HCT116 (cell line): Measurements from ENCODE around the gene MTSS2. TPM values are rescaled to one million over a fixed set of nuclear protein-coding genes. Genes with fewer than 3 reads are reported as not detected.
A peak's percentile ranks its signal among the peaks of the same experiment; 100 is the strongest.

Source experiments
- ATAC-seq: fragments of 200-7000 bp; cut with Tn5 transposase; 2 replicates; pipeline ENCODE4 v1.9.1; 2020; ENCODE audit warnings: mild to moderate bottlenecking, moderate library complexity
- BruUV-seq: library from RNA; stranded (reverse); fragments of 400-500 nt; replicated peaks from 2 replicates; lab custom pipeline; 2021; lab: Mats Ljungman, UMichigan
- CTCF ChIA-PET: fragments of 300-600 bp; sonication (Branson Sonifier 250); formaldehyde crosslinking; loops from one replicate; lab custom pipeline; 2021; ENCODE audit warnings: antibody characterized with exemption; lab: Charles Lee
- POLR2A ChIA-PET: fragments of 300-600, 350-600 bp; sonication (Branson Sonifier 250); formaldehyde crosslinking; loops from one replicate; lab custom pipeline; 2021; ENCODE audit warnings: antibody characterized with exemption; lab: Charles Lee
- RAD21 ChIA-PET, 2 experiments: fragments of 300-600 bp; sonication (Branson Sonifier 250); formaldehyde crosslinking; loops; one replicate each; lab custom pipeline; 2023; ENCODE audit warnings: low total read pairs in 2 of 2; ENCODE audit not compliant: uncharacterized antibody in 2 of 2, unreplicated experiment in 2 of 2, low non-redundant PET in 1 of 2; lab: Charles Lee
- DNase-seq: peaks from one replicate; pipeline ENCODE4 v3.0.0-alpha.2; 2010; ENCODE audit warnings: low read depth, low spot score
- H2AFZ ChIP-seq: fragments of 200-600 bp; shearing (Covaris generic), sonication (generic); 2 replicates; pipeline ENCODE4 v1.6.1; 2017; ENCODE audit warnings: low read depth, mixed run types, mixed read lengths, antibody characterized with exemption, low read length; ENCODE audit not compliant: poor library complexity, severe bottlenecking
- H3K27ac ChIP-seq: 2 replicates; pipeline ENCODE4 v1.5.1; 2012; ENCODE audit warnings: low read depth, low read length
- H3K27me3 ChIP-seq: fragments of 200-600 bp; sonication (generic); 2 replicates; pipeline ENCODE4 v1.6.1; 2016; ENCODE audit warnings: mixed run types, low read length, mixed read lengths; ENCODE audit not compliant: insufficient read depth
- H3K36me3 ChIP-seq, 2 experiments: fragments of 200-500 bp in 1 of 2; fragments of 200-600 bp in 1 of 2; sonication (Bioruptor generic) in 1 of 2; sonication (generic) in 1 of 2; 2 replicates each; pipeline versions ENCODE4 v1.5.1 to v1.6.1; 2014 to 2016; ENCODE audit warnings: low read length in 2 of 2, inconsistent platforms in 1 of 2, mixed read lengths in 1 of 2, mixed run types in 1 of 2; ENCODE audit not compliant: insufficient read depth in 2 of 2, control insufficient read depth in 1 of 2
- H3K4me1 ChIP-seq, 2 experiments: fragments of 200-600 bp in 1 of 2; sonication (generic) in 1 of 2; 2 replicates each; pipeline versions ENCODE4 v1.5.1 to v1.6.1; 2012 to 2017; ENCODE audit warnings: low read length in 2 of 2, inconsistent platforms in 1 of 2, mild to moderate bottlenecking in 1 of 2, mixed read lengths in 1 of 2, mixed run types in 1 of 2, moderate library complexity in 1 of 2; ENCODE audit not compliant: insufficient read depth in 2 of 2, control insufficient read depth in 1 of 2
- H3K4me2 ChIP-seq: fragments of 200-600 bp; sonication (generic); 2 replicates; pipeline ENCODE4 v1.6.1; 2017; ENCODE audit warnings: mixed run types, low read length, mixed read lengths
- H3K4me3 ChIP-seq, 2 experiments: fragments of 200-600 bp in 1 of 2; sonication (generic) in 1 of 2; replicated peaks in 1 of 2; 2 replicates each; pipeline ENCODE4 v1.5.1; 2011 to 2016; ENCODE audit warnings: low read length in 2 of 2, control low read depth in 1 of 2, low read depth in 1 of 2, mild to moderate bottlenecking in 1 of 2, mixed read lengths in 1 of 2, mixed run types in 1 of 2
- H3K79me2 ChIP-seq: fragments of 200-600 bp; sonication (generic); 2 replicates; pipeline ENCODE4 v1.6.1; 2017; ENCODE audit warnings: mild to moderate bottlenecking, mixed run types, low read length, moderate library complexity, mixed read lengths; ENCODE audit not compliant: insufficient read depth
- H3K9ac ChIP-seq: fragments of 200-600 bp; sonication (generic); 2 replicates; pipeline ENCODE4 v1.6.1; 2016; ENCODE audit warnings: low read length, mixed read lengths
- H3K9me2 ChIP-seq: fragments of 200-600 bp; sonication (generic), shearing (Covaris generic); 2 replicates; pipeline ENCODE4 v1.6.1; 2017; ENCODE audit warnings: mixed run types, mild to moderate bottlenecking, moderate library complexity; ENCODE audit not compliant: insufficient read depth
- H3K9me3 ChIP-seq, 2 experiments: fragments of 200-500 bp in 1 of 2; fragments of 200-600 bp in 1 of 2; sonication (Bioruptor generic) in 1 of 2; sonication (generic) in 1 of 2; 2 replicates each; pipeline ENCODE4 v1.6.1; 2014 to 2017; ENCODE audit warnings: low read length in 2 of 2, mixed read lengths in 2 of 2, inconsistent platforms in 1 of 2, low read depth in 1 of 2, mild to moderate bottlenecking in 1 of 2, mixed run types in 1 of 2, moderate library complexity in 1 of 2; ENCODE audit not compliant: control insufficient read depth in 1 of 2, insufficient read depth in 1 of 2
- H4K20me1 ChIP-seq: fragments of 200-600 bp; sonication (generic), shearing (Covaris generic); 2 replicates; pipeline ENCODE4 v1.6.1; 2017; ENCODE audit warnings: mixed run types, mild to moderate bottlenecking, moderate library complexity; ENCODE audit not compliant: insufficient read depth
- CTCF ChIP-seq, 3 experiments: fragments of 200-600 bp in 1 of 3; sonication (generic) in 1 of 3; IDR thresholded peaks in 2 of 3; conservative IDR thresholded peaks in 1 of 3; 2 replicates each; pipeline ENCODE4 v1.5.1; 2012 to 2017; ENCODE audit warnings: low read depth in 2 of 3, low read length in 2 of 3, antibody characterized with exemption in 1 of 3, borderline replicate concordance in 1 of 3, control low read depth in 1 of 3, mild to moderate bottlenecking in 1 of 3, mixed read lengths in 1 of 3, mixed run types in 1 of 3, moderate library complexity in 1 of 3; ENCODE audit not compliant: insufficient read depth in 1 of 3
- RAD21 ChIP-seq: IDR thresholded peaks from 2 replicates; pipeline ENCODE4 v1.6.1; 2012; ENCODE audit warnings: low read depth, mild to moderate bottlenecking
- TCF7L2 ChIP-seq: IDR thresholded peaks from 2 replicates; pipeline ENCODE4 v1.7.0; 2011; ENCODE audit warnings: borderline replicate concordance, inconsistent platforms; ENCODE audit not compliant: insufficient read depth, insufficient read length; ENCODE audit errors: extremely low read depth
- intact Hi-C: fragments of 100-400 bp; cut with micrococcal nuclease; formaldehyde crosslinking; loops from 2 replicates; pipeline ENCODE4 v1.10.0; 2022
- total RNA-seq: library from RNA; stranded (reverse); gene quantifications from one replicate; pipeline ENCODE4 v1.2.1, GENCODE V29; 2021; ENCODE audit not compliant: unreplicated experiment

Gene MTSS2
- total RNA-seq, 1 experiment from 2014 or later, result 41.8 TPM

DNA sequence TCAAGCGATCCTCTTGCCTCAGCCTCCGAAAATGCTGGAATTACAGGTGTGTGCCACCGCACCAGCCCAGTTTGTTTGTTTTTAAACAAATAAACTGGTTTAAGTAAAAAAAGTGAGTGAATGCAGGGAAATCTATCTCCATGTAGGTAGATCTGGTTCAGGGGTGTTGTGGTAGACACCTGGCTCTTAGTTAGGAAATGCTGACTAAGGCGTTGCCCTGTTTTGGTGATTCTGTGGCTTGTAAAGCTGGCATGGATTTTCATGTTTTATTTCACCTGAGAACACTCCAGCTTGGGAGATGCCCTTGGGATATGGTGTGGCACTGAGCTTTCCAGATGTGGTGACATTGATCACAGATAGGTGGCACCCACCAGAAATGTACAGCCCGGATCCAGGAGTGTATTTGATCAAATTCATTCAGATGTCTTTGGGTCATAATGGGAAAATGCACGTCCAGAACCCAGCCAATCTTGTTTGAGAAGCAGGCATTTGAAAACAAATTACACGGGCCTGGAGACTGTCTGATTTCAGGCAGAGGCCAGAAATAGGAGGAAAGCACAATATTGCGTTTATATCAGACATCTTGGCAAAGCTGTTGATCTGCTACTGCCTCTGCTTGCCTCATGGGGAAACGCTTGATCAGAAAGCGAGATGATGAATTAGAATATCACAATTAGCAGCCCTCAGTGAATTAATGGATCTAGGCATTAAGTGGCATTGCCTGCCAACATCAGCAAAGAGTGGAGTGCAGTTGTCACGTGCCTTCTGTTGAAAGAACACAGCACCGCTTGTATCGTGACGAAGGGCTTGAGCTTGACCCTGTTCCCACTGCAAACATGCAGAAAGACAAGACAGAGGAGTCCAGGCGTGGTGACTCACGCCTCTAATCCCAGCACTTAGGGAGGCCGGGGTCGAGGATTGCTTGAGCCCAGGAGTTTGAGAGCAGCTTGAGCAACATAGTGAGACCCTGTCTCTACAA lies 46.8 kb downstream of the MTSS2 start:
- Histone ChIP-seq H3K9me3 (no peaks in the 10 kb centered on the region), H3K27ac (no peak overlapping the region), H3K4me3 (no peak overlapping the region), H3K4me2 (no peak overlapping the region), H3K79me2 (no peaks in the 10 kb centered on the region), H3K9me2 (no peaks in the 10 kb centered on the region), H3K9ac (no peak overlapping the region), H3K36me3 (no peaks in the 10 kb centered on the region), H3K27me3 (no peaks in the 10 kb centered on the region), H3K4me1 (no peaks in the 10 kb centered on the region), H4K20me1 (no peaks in the 10 kb centered on the region), H2AFZ (no peak overlapping the region)
- RAD21 ChIA-PET, result no interaction called here
- BruUV-seq, result no TSS peak
- TF ChIP-seq TCF7L2, result no peak
- peak; percentile 23; the same call in 1 of the 2 replicates for TF ChIP-seq RAD21
- peak in 2 of 3 experiments; percentile 26 to 42; a peak in 2 of 6 replicates for TF ChIP-seq CTCF (IDR thresholded peaks at IDR 0.05 in 2 of 3, conservative IDR thresholded peaks at IDR 0.05 in 1 of 3; ENCODE audit: borderline replicate concordance in 1 of 3, insufficient read depth in 1 of 3, low read depth in 2 of 3, low read length in 2 of 3)
- CTCF ChIA-PET, result no interaction called here
- DNase-seq (no peak), ATAC-seq (peak; percentile 87)
- POLR2A ChIA-PET, result no interaction called here
- intact Hi-C loops, result no loop called here

Other genes with a start within 250 kb of the MTSS2 start
- 9.5 TPM for gene ST3GAL2, start 247.0 kb downstream of the MTSS2 start, total RNA-seq
- 17.1 TPM for gene FCSK, start 231.5 kb downstream of the MTSS2 start, total RNA-seq
- 54.2 TPM for gene COG4, start 162.5 kb downstream of the MTSS2 start, total RNA-seq
- 403 TPM for gene SF3B3, start 162.2 kb downstream of the MTSS2 start, total RNA-seq
- gene IL34, start 39.5 kb downstream of the MTSS2 start, total RNA-seq, result not detected
- 35.3 TPM for gene VAC14, start 115.1 kb upstream of the MTSS2 start, total RNA-seq